Stimulated activated CD8-positive, alpha-beta memory T cell treated with anti-CD3 and anti-CD28 coated beads, Interleukin-4, amount 100 ng/mL, for 48 hours (primary cell): Measurements from ENCODE around the gene XKR7.
"Not testable (repeated sequence)": the region's sequence is repeated elsewhere in the genome, so short reads cannot be mapped to it uniquely, and the experiment has no call there.

Experiments
- DNase-seq: peaks from one replicate; pipeline ENCODE4 v3.0.0-alpha.2; 2020

The XKR7 gene

GRCh38 chr20:32019156-32019510 is 51.2 kb downstream of the XKR7 start:
- no peak for DNase-seq

DNA sequence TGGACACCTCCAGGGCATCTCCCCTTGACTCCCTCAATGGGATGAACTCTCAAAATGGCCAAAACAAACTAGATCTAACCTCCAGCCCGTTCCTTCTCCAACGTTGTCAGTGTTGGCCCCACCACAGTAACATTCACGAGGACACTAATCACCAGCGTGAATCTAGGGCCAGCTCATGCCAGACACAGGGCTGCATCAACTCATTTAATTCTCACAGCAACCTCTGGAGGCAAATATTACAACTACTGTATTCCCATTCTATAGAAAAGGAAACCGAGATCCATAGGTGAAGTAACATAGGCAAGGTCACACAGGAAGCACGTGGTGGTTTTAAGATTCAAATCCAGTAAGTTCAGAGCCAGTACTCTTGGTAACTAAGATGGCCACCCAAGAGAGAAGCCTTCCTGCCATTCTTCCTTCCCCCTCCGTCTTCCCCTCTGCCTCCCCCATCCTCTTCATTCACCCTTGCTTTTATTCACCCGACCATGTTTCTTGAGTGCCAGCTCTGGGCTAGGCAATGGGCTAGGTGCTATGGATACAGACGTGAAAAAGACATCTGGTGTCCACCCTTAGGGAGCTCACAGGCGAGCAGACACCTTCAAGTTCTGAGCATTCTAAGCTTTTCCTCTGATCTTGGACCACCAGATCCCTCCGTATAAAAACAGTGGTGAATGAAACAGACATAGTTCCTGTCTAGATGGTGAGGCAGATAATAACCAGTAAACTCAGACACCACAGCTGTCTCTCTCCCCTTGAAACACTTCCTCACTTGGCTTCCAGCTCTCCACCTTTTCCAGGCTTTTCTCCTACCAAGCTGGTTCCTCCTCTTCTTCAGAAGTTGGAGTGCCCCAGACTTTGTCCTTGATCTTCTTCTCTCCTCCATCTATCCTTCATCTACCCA is 51.9 kb downstream of the XKR7 start:
- DNase-seq: no peak

DNA sequence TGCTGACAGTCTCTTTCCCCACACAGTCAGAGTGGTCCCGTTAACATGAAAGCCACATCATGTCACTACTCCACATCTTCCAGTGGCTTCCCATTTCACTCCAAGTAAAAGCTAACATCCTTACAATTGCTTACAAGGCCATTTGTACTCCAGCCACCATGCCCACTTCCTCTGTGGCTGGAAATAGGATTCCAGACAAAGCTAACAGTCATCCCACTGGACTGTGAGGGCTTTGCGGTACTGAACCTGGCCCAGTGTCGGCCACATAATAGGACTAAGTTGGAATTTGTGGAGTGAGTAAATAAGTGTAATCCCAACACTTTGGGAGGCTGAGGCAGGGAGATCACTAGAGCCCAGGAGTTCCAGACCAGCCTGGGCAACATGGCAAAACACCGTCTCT is 53.1 kb downstream of the XKR7 start:
- no peak for DNase-seq

DNA sequence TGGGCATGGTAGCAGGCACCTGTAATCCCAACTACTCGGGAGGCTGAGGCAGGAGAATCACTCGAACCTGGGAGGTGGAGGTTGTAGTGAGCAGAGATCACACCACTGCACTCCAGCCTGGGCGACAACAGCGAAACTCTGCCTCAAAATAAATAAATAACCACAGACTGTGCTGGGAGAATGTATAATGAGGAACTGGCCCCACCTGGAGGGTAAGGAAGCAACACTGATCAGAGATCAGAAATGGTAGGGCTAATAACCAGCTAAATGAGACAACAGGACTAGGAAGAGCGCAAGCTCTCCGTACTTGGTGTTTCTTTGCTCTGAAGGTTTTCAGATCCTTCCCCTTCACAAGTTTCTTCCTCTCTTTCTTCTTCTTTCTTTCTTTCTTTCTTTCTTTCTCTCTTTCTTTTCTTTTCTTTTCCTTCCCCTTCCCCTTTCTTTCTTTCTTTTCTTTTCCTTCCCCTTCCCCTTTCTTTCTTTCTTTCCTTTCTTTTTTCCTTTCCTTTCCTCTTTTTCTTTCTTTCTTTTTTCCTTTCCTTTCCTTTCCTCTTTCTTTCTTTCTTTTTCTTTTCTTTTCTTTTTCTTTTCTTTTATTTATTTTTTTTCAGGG is 56.8 kb downstream of the XKR7 start:
- no peak for DNase-seq

DNA sequence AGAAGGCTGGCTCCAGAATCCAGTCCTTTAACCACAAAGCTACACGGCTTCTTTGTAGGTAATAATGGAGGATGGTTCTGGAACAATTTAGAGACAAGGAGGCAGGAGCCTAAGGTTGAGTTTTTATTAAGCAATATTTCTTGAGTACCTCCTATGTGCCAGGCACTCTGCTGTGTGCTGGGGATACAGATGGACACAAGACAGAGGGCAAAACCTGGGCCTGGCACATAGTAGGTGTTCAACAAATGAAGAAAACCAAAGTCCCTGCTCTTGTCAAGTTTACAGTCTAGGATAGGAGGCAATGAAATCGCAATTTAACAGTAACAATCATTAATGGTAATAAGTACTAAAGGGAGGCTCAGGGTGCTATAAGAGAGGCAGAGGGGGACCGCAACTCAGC is 59.7 kb downstream of the XKR7 start:
- DNase-seq: no peak

DNA sequence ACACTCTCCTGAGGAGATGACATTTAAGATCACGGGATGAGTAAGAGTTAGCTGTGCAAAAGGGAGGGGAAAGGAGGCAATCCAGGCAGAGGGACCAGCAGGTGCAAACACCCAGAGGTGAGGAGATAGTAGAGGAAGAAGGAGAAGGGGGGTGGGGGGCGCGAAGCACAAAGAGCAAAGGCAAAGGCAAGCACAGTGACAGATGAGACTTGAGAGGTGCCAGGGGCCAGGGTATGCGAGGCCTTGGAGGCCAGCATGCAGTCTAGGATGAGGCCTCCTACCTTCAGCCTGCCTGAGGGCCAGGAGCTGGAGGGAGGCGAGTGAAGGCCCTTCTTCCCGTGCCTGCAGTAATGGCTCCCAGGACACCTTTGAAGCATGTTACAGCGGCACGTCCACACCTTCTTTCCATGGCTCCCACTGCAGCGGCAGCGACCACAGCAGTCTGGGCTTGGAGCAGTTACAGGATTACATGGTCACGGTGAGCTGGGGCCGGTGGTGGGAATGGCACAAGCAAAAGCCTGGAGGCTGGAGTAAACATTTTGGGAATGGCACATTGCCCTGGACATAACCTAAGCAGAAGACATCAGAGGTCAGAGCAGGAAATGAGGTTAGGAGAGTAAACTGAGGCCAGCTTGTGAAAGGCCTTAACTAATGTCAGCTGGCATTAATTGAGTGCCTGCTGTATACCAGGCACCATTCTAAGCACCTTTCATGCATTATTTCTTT is 60.9 kb downstream of the XKR7 start:
- DNase-seq: no peak

DNA sequence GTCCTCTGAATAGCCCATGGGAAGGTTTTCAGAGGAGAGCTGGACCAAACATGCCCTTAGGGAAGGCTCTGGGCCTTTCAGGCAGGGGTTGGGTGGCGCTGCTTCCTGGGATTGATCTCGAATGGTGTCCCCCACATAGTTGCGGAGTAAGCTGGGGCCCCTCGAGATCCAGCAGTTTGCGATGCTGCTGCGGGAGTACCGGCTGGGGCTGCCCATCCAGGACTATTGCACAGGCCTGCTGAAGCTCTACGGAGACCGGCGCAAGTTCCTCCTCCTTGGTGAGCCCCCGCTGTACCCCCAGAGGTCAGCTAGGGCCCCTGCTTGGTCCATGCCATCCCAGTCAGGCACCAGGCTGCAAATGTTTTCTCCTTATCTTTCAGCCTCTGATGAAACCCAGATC is 61.6 kb downstream of the XKR7 start:
- DNase-seq: no peak

DNA sequence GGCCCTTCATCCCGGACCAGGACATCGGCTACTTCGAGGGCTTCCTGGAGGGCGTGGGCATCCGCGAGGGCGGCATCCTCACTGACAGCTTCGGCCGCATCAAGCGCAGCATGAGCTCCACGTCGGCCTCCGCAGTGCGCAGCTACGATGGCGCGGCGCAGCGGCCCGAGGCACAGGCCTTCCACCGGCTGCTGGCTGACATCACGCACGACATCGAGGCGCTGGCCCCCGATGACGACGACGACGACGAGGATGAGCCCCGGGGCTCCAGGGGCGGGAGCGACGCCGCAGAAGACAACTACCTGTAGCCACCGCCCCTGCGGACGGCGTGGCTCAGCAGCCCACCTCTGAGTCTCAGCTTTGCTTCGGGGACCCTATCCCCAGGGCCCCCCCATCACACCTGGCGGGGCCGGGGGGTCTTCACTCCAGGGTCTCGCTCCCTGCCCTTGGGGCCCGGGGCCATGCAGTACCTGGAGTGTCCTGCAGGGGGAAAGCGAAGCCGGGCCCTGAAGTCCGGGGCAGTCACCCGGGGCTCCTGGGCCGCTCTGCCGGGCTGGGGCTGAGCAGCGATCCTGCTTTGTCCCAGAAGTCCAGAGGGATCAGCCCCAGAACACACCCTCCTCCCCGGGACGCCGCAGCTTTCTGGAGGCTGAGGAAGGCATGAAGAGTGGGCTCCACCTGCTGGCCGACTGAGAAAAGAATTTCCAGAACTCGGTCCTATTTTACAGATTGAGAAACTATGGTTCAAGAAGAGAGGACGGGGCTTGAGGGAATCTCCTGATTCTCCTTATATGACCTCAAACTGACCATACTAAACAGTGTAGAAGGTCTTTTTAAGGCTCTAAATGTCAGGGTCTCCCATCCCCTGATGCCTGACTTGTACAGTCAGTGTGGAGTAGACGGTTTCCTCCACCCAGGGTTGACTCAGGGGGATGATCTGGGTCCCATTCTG is 63.3 kb downstream of the XKR7 start:
- peak; percentile 81 for DNase-seq

GRCh38 chr20:32033316-32033715 is 65.4 kb downstream of the XKR7 start:
- DNase-seq: no peak

GRCh38 chr20:32033721-32034120 is 65.8 kb downstream of the XKR7 start:
- not testable (repeated sequence) for DNase-seq

DNA sequence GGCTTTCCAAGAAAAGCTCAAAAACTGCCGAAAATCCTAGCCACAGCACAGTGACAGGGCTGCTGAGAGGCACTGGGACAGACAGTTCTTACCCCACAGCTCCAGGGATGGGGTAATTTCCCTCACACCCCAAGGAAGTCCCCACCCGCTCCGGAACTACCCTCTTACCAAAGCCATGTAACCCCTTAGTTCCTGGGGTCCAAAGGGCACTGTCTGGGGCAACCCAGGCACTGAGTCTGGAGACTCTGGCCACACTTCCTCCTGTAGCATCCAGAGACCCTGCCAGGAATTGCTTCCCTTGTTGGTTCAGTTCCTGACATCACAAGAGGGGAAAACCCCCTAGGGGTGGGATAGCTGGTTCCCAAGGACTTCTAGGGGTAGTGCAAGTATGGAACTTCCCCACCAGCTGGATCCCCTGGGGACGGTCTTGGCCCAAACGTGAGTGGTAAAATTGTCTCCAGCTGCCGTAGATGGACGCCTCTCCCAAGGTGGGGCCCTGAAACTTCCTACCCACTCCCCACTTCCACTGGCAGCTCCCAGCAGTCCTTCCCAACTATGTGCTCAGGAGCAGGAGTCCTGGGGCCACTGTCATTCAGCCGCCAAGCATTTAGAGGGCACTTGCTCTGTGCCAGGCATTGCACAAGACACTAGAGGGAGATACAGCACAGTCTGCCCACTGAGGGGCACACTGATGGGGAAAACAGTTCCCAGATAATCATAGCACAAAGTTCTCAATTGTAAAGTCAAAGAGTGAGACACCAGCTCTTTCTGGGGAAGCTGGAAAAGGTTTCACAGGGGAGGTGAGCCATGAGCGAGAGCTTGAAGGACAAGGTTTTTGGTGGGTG is 66.9 kb downstream of the XKR7 start:
- no peak for DNase-seq

GRCh38 chr20:32035426-32035779 is 67.5 kb downstream of the XKR7 start:
- DNase-seq: no peak

- no peak for DNase-seq
Observed at GRCh38 chr20:32036252-32036651, 68.3 kb downstream of the XKR7 start.

DNA sequence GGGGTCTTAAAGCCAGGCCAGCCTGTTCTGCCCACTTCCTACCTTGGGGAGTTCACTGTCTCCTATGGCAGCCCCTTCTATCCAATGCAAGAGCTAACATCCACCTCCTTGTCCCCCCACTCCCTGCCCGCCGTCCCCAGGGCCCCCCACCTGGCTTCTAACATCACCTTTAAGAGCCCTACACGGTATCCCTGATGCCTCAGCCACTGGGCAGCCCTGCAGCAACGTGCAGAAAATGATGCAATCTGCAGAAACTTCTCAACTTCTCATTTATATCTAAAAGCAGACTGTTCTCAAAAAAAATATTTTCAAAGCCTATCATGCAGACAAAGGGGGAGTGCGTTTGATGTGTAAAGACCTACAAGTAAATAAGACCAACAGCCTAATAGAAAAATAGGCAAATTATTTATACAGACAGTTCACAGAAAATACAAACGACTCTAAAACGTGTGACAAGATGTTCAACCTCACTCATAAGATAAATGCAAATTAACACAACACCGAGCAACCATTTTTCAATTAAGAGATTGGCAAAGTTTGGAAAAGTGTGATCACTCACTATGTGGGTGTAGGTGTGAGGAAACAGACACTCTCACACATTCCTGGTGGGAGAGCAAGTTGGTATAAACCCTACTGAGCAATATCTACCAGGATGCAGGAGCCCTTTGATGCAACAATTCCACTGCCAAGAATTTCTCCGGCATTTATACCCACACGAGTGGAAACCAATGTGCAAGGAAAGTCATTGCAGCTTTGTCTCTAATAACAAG is 69.0 kb downstream of the XKR7 start:
- no peak for DNase-seq

DNA sequence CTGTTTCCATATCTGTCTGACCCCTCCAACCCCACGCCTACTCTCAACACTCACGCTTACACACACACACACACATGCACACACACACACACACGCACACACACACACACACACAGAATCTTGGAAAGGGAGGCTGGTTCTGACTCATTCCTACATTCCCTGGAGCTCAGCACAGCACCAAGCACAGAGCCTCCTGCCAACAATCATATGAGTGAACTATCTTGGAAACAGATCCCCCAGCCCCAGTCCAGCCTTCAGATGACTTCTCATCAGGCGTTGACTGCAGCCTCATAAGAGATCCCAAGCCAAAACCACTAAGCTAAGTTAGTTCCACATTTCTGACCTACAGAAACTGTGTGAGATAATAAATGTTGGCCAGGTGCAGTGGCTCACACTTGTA is 70.0 kb downstream of the XKR7 start:
- no peak for DNase-seq

DNA sequence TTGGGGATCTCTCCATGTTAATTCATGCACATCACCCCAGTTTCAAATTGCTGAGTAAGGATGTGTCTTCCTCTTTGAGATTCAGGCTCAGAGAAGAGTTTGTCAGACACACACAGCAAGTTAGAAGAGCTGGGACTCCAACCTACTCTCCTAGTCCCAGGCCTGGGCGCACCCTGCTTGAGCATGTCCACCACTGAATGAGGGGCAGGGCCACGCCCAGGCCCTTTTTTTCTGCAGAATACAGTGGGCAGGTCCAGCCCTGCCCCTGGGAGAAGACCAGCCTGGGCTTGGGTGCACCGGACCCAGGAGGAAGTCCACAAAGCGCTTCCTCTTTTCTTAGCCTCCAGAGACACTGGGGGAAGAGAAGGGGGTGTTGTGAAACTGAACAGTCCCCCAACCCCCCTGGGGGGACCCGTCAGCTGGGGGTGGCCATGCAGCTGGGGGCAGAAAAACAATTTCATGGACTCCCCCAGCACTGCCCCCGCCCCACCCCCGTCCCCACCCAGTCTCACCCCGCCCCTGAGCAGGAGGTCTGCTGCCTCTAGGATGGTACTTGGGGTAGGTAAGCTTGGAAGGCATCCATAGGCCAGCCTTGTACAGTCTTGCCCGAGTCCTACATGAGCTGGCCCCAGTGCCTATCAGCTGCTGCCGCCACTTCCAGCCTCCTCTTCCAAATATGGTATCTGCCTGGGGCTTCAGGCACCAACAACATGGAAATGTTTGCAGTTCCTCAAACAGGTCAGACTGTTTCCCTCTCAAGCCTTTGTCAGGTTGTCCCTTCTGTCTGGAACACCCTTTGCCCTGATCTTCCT is 72.4 kb downstream of the XKR7 start:
- no peak for DNase-seq

GRCh38 chr20:32045999-32046398 is 78.0 kb downstream of the XKR7 start:
- no peak for DNase-seq

DNA sequence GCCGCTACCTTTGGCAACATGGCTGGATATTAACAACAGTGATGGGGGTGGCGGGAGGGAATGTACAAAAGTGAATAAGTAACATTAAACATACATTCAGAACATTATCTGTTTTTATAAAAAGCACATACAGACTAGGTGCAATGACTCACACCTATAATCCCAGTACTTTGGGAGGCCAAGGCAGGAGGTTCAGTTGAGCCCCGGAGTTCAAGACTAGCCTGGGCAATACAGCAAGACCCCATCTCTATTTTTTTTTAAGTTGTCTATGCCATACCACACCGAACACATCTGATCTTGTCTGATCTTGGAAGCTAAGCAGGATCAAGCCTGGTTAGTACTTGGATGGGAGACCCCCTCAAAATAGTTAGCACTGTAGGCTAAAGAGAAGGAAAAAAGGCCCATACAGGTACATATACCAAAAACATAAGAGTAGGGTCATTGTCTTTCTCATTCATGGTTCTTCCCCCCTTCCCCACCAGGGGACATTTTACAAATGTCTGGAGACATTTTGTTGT is 82.4 kb downstream of the XKR7 start:
- no peak for DNase-seq

DNA sequence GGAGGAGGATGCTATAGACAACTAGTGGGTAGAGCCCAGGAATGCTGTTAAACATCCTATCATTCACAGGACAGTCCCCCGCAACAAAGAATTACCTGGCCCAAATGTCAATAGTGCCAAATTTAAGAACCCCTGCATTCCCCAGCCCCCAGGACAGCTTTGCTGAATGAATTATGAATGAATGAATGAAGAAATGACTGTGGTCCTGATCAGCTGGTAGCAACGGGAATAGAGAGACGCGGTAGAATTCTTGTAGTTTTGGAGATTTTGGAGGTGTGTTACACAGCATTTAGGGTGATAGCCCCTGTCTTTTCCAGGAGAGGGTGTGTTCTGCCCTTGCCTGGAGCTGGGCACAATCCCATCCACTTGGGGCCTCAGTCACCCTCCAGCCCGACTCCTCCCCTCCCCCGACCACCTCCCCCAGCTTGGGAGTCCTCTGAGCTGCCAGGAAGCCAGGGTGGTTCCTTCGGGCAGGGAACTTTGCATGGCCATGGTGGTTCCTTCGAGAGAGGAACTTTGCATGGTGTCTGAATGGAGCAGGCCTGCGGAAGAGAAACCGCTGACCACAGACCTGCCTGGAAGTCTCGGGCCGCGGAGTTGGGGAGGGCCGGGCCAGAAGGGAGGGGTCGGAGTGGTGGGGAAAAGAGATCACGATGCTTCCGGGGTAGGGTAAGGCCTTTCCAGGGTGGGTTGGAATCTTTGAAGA is 83.1 kb downstream of the XKR7 start:
- DNase-seq: no peak
